HG03378 (cell line): ENCODE results near the gene SEC31A.
"Not testable (repeated sequence)": the region's sequence is repeated elsewhere in the genome, so short reads cannot be mapped to it uniquely, and the experiment has no call there.

Experiments used
- ATAC-seq: cut with Tn5 transposase; IDR thresholded peaks from one replicate; pipeline ENCODE4 v1.9.1; 2021; ENCODE audit warnings: mild to moderate bottlenecking, moderate library complexity; ENCODE audit not compliant: unreplicated experiment

SEC31A gene

GRCh38 chr4:82850684-82851083, 40.3 kb downstream of the SEC31A start:
- ATAC-seq, result no peak

DNA sequence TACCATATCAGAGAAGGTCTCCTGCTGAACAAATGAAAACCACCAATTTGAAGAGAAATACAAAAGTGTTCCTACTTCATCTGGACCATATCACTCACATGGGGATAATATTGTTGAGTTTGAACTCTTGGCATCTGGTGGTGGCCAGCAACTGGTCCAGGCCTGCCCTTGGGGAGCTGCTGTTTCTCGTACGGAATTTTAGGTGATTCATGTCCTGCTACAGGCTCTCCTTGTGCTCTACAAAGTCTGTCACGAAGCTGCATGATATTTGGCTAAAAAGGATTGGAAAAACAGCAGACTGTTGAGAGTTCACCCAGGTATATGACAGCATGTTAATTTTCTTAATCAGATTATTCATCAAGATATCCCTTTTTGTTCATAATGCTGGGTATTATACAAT, 42.2 kb downstream of the SEC31A start:
- ATAC-seq, result no peak

DNA sequence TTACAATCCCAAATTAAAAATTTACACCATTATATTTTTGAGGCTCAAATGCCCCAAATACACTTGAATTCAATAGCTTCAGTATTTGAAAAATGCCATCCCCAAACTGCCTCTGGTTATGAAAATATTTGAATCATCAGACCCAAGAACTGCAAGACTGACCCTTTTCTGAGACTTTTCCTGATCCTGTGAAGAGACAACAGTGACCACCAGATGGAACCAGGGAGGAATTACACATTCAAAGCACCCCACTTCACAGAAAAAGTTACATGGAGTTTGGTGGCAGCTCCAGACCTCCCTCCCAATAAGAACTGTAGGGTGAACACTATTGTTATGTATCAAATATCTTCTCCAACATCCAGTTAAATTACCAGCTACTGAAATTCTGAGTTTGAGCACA, 48.4 kb downstream of the SEC31A start:
- no peak for ATAC-seq

DNA sequence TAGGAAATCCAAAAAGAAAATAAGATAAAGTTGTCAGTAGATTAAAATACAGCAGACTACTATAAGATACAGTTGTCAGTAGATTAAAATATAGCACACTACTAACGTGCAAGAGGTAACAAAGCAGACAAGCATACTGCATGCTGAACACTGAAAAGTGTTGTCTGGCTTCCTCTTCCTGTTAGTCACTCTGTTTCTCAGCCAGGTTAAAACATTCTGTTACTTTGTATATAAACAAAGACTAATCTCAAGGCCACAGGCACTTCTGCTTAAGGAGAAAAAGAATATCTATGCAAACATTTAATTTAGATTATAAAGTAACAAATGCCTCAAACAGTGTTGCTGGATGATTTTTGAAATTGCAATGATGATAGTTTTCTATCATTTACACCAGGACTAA, 51.3 kb downstream of the SEC31A start:
- no peak for ATAC-seq

GRCh38 chr4:82833696-82834313, 57.1 kb downstream of the SEC31A start:
- no peak for ATAC-seq

GRCh38 chr4:82833060-82833459, 57.9 kb downstream of the SEC31A start:
- ATAC-seq, result not testable (repeated sequence)

DNA sequence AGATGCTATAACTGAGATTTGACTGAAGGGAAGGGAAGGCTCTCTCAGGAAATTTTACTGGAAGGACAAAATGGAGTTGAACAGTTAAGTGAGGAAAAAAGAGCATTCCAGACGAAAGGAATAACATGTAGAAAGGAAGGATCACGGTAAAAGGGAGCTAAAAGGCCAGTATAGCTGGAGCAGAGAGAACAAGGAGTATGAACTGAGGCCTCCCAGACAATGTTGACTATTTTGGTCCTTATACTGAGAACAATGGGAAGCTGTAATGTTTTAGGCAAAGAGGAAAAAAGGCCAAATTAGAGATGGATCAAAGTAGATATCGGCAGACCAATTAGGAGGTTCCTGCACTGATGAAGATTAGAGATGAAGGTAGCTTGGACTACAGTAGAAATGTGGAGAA, 65.5 kb downstream of the SEC31A start:
- ATAC-seq, result no peak

DNA sequence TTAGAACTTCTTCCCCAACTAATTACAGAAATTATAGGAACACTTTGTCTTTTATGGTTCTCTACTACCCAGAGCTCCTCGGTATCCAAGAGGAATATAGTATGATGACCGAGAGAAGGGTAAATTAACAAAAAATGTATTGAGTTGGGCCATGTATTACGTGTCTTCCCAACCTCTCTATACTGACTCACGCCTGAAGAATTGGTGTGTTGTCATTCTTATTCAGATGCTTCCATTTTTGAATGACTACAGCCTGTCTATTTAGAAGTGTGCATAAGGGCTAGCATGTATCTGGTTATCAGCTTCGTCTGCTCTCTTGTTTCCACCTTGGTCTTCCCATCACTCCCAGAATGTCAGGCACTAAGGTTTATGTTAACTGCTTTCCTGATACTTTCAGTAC, 67.9 kb downstream of the SEC31A start:
- ATAC-seq, result no peak

- ATAC-seq, result no peak
Observed at GRCh38 chr4:82820689-82821088, 70.3 kb downstream of the SEC31A start.

GRCh38 chr4:82818664-82819662, 72.0 kb downstream of the SEC31A start:
- no peak for ATAC-seq

DNA sequence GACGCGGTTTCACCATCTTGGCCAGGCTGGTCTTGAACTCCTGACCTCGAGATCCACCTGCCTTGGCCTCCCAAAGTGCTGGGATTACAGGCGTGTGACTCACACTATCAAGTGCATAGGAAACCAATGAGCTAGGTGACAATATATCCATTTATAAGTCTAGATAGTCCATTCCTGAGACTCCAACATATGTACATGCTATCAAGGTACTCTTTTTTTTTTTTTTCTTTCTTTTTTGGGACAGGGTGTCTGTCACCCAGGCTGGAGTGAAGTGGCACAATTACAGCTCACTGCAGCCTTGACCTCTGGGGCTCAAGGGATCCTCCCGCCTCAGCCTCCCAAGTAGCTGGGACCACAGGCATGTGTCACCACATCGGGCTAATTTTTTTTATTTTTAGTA, 74.1 kb downstream of the SEC31A start:
- not testable (repeated sequence) for ATAC-seq

- no peak for ATAC-seq
Observed at GRCh38 chr4:82814034-82814433, 76.9 kb downstream of the SEC31A start.

GRCh38 chr4:82811838-82812341, 79.1 kb downstream of the SEC31A start:
- ATAC-seq, result no peak

GRCh38 chr4:82811392-82811791, 79.6 kb downstream of the SEC31A start:
- ATAC-seq, result no peak

GRCh38 chr4:82810176-82810575, 80.8 kb downstream of the SEC31A start:
- ATAC-seq, result no peak

DNA sequence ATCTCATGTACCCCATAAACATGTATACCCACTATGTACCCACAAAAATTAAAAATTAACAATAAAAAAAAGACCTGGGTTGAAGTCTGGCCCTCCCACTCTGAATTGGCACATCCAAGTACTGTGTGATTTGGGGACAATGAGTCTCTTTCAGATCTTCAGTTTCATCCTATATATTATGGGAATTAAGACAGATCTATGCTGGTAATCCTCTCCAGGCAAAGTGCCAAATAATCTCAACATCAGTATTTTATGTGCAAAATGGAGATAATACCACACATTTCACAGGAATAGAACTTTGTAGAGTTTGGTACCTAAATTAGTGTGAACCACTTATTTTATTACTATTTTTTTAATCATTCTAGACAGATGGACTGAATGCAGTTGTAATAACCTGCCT, 81.3 kb downstream of the SEC31A start:
- ATAC-seq, result no peak

DNA sequence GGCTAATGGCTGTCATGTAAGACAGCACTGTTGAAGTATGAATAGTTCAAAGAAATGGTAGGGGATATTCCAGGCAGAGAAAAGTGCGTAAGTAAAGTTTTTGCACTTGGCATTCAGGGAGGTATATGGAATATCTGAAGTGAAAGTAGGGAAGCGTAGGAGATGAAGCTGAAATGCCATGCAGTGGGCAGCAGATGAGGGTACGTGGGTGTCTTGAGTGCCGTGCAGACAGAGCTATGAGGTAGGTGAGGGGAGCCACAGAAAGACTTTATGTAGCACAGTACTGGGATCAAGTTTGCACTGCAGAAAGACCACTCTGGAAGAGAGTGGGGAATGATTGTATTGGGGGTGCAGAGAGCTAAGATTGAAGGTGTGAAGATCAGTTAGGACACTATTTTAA, 87.2 kb downstream of the SEC31A start:
- no peak for ATAC-seq

DNA sequence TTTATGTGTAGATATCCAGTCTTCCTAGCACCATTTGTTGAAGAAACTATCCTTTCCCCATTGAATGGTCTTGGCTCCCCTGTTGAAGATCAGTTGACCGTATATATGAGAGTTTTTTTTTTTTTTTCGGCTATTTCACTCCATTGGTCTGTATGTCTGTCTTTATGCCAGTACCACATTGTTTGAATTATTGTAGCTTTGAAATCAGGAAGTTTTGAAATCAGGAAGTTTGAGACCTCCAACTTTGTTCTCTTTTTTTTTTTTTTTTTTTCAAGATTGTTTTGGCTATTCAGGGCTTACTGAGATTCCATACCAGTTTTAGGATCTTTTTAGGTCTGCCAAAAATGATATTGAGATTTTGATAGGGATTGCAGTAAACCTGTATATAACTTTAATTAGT, 88.0 kb downstream of the SEC31A start:
- no peak for ATAC-seq

- ATAC-seq, result no peak
Observed at GRCh38 chr4:82801910-82802521, 88.9 kb downstream of the SEC31A start.

GRCh38 chr4:82799006-82799881, 91.7 kb downstream of the SEC31A start:
- ATAC-seq, result no peak
